Activated CD4-positive, CD25-positive, alpha-beta regulatory T cell treated with anti-CD3 and anti-CD28 coated beads, Interleukin-2, amount 50 U/mL, for 72 hours (primary cell): Measurements from ENCODE around the gene ING4.

Experiments used
- DNase-seq: peaks from one replicate; pipeline ENCODE4 v3.0.0; 2021

Gene ING4

GRCh38 chr12:6685814-6686213 is 22.9 kb upstream of the ING4 start:
- DNase-seq, result no peak

DNA sequence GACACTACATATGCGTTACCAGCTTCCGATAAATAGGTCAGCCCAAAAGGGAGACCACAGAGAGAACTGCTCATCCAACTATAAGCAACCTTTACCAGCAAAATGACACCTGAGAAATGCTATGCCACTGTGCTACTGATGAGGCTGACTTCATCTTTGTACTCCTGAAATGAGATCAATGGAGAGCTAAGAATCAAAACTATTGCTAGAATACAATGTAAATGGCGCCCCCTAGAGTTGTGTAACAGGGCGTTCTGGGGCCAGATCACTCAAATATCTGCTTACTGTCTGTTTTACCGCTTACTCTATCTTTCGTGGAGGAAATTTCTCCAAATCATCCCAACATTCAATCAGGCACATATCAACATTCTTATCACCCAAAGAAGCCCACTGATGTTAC is 21.7 kb upstream of the ING4 start:
- no peak for DNase-seq

DNA sequence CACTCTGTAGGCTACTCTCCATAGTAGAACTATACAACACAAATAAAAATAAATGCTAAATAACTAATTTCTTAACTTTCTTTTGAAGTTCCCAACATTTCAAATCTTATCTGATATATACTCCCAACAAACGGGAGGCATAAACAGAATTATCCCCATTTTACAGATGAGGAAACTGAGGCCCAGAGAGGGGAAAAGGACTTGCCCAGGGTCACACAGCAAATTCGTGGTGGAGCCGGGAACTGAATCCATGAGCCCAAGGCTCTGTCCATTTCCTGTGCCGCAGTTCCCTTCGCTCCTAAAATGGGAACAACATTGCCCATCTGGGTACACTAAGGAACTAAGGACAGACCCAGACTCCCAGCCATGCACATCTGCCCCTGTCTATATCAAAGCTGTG is 14.0 kb upstream of the ING4 start:
- DNase-seq, result no peak

DNA sequence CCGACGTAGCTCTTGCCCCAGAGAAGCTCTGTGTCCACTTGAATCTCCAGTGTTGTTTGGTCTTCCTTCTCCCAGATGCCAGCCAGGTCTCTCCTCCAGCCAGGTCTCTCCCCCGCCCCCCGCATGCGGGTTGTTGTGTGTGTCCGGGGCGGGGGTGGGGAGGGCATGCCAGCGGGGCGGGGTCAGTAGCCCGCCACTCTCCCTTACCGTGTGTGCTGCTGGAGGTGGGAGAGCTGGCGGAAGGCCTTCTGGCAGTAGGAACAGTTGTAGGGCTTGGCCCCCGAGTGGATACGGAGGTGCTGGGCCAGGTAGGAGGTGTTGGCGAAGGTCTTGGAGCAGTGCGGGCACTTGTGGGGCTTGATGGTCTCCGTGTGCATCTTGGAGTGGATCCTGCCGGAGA is 9.2 kb upstream of the ING4 start:
- no peak for DNase-seq

DNA sequence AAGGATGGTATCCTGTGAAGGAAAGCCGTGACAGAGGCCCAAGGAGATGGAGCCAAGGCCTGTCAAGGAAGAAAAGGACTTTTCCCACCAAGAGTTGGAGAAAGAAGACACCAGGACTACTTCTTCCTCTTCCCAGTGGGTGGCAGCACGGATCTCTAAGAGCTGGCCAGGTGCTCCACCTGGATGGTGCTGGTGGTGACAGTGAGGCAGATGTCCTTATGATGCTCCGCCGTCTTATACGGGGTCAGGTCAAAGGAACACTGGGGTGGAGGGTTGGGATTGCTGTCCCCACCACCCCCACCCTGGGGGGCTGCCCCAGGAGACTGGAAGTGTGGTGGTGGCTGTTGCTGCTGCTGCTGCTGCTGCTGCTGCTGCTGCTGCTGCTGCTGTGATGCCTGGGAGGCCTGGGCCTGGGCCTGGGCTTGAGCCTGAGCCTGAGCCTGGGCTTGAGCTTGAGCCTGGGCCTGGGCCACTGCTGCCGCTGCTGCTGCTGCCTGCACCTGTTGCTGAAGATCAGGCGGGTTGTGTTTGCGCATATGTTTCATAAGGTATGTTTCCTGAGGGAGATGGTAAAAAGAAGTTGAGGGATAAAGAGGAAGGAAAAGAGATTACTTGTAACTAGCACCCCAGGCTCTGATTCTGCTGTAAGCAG is 4.8 kb upstream of the ING4 start:
- no peak for DNase-seq

DNA sequence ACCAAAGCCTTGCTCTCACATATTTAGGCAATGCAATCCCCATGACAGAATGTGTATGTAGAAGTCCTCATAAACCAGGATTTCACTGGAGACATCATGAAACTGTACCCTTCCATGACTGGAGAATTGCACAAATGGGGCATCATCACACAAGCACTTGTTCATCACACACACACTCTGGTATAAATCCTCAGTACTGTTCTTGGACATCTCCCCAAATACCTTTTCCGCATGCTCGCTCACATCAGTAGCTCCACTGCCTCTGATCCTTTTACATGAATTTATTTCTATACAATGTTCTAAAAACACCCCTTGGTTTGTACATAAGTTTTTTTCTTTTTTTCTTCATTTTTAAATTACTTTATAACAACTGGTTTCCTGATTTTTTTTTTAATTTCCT is 3.3 kb upstream of the ING4 start:
- DNase-seq, result no peak

GRCh38 chr12:6664902-6665301 is 2.0 kb upstream of the ING4 start:
- DNase-seq, result no peak

DNA sequence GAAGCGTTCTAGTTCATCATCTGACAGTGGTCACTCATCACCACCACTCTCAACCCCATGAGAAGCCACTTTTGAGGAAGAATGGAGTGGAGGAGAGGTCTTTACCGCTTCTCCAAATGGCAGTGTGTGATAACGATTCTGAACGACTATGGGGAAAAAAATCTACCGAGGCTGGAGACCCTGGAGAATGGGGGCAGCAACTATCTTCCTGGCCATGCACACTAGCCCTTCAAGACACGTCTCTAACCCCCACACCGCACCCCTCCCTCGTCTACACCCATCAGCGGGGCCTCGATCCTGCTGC is 365 bp downstream of the ING4 start:
- no peak for DNase-seq

GRCh38 chr12:6653987-6654386 is 8.9 kb downstream of the ING4 start:
- no peak for DNase-seq

DNA sequence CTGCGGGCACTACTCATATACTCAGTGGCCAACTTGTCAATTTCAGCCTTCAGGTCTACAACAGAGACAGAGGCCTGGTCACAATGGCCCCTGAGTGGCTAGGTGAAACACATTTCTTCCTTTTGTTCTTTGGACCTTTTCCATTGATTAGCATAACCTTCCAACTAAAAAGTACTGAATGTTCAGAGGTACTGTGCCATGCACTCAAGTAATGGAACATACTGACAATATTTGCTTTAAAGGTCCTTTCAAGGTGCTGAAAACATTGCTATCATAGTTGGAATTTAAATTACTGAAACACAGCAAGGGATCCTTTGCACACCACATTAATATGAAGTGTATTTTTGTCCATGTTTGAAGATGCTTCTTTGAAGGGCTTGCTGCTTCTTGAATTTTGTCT is 9.6 kb downstream of the ING4 start:
- DNase-seq, result no peak

- no peak for DNase-seq
Measured at GRCh38 chr12:6652391-6652790, 10.5 kb downstream of the ING4 start.

DNA sequence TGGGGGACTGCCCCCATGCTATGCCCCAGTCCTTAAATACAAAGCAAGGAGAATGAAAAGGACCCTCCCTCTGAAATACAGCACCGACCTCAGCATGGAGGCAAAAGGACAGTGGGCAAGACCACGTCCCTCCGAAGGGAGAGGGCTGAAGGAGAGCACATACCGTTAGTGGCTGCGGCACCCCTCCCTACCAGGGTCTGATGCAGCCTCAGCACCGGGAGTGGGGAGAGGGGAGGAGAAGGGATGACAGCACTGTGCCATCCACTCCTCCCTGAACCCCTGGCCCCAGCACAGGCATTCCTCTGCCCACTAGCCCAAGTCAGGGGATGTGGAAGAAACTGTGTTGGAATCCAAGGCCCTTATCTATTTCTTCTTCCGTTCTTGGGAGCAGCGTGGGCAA is 12.1 kb downstream of the ING4 start:
- DNase-seq, result no peak

DNA sequence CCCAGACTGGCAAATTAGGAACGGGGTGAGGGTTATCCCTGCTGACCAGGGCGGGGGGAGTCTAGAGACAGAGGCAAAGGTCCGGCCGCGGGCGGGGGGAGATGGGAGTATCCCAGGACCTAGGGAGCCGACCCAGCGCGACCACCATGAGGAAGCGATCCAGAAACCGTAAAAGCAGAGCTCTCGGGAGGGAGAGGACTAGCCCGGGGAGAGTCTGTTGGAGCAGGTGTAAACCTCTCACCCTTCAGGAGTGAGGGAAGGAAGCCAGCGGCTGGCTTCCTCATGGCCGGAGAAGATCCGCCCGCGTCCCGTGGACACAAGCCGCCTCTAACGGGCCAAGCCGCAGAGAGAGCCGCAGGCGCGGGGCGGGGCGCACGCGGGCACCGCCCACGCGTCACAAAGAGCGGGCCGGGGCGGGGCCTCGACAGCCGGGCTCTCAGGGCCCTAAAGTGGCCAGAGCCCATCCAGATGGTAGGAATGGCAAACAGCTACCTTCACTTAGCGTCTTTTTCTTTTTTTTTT is 15.8 kb downstream of the ING4 start, which contains the start of gene ACRBP:
TSS of gene ACRBP (minus strand) at position 350 of the 522 bp plus-strand sequence. CDS start at position 284, 66 bp downstream.
- peak; percentile 54 for DNase-seq

DNA sequence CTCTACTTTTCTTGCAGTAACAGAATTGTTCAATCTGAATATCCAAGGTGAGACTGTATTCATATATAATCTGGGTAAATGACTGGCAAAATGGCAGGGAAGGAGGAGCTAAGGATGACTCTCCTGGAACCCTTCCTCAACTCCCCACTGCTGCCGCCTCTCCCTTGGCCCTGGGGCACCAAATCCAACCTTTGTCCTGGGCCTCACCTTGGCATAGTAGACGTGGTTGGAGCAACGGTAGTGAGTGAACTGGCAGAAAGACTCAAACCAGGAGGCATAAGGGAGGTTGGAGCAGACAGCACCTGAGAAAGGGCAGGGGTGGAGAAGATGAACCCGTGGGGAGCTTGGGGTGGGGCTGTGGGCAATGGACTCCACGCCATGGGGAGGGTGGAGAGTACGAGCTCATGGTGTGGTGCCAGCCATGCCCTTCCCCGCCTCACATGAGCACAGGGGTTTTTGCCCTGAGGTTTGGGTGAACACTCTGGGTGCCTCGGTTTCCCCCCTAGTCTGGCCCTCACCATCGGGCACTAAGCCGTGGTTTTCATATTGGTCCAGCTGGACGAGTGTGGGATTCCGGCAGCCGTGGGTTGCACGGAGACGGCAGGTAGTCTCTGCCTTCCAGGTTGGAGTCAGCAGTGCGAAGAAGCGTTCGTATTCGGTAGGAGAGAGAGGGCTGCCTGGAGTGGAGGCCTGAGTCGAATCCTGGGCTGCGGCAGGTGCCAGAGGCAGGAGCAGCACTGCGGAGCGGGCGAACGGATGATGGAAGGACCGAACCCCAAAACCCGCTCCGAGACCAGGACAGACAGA is 16.4 kb downstream of the ING4 start:
- DNase-seq, result no peak

- no peak for DNase-seq
Measured at GRCh38 chr12:6644903-6645302, 18.0 kb downstream of the ING4 start.

DNA sequence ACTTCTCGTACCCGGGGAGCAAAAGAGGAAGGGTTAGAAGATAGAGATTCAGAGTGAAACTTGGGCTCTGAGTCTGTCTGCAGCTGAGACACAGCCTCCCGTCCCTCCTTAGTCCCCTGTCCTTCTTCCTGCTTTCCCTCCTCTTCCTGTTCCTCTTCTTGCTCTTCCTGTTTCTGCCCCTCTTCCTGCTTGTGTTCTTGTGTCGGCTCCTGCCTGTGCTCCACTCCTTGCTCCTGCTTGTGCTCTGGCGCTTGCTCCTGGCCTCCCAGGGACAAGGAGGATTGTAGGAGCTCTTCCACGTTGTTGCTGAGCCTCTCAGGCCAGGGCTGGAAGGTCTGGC is 18.7 kb downstream of the ING4 start:
- no peak for DNase-seq

DNA sequence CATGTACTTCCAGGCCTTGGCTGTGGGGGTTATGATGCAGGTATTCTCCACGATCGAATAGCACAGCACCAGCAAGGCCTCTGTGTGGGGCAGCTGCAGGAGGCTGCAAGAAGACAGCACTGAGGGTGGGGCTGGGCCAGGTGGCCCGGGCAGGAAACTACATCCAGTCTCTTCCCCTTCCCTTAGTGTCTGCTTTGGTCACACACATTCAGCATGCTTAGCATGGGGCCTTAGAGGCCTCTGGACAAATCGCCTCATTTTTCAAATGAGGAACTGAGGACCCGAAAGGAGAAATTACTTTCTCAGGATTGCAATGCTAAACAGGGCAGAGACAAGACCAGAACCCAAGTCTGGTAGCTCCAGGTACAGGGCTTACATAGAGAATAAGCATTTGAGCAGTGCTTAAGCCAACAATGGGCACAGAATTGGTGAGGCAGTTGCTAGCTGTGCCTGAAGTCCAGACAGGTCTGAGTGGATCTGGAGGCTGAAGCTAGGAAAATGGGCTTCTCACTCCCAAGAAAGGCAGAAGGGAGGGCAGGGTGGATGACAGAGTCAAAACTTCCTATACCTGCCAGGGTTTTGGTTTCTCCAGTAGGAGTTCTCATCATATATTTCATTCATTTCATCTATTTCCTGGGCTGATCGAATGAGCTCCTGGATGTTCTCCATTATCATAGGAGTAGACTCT is 19.2 kb downstream of the ING4 start:
- no peak for DNase-seq

- no peak for DNase-seq
Measured at GRCh38 chr12:6641131-6641530, 21.8 kb downstream of the ING4 start.

DNA sequence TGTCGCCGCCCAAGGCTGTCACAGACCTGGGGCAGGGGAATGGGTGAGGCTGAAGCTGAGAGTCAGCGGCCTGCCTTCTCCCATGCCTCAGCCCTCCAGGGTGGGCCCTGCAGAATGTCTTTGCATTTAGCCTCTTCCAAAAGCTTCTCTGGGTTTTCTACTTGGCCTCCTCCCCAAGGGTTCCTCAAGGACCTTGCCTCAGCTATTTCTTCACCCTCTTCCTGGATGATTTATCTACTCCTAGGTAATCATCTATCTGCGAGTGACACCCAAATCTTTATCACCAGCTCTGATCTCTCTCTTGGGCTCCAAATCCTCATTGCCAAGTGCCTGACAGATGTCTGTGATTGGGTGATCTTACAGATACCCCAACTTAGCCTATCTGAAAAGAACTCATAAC is 22.4 kb downstream of the ING4 start:
- DNase-seq, result no peak

DNA sequence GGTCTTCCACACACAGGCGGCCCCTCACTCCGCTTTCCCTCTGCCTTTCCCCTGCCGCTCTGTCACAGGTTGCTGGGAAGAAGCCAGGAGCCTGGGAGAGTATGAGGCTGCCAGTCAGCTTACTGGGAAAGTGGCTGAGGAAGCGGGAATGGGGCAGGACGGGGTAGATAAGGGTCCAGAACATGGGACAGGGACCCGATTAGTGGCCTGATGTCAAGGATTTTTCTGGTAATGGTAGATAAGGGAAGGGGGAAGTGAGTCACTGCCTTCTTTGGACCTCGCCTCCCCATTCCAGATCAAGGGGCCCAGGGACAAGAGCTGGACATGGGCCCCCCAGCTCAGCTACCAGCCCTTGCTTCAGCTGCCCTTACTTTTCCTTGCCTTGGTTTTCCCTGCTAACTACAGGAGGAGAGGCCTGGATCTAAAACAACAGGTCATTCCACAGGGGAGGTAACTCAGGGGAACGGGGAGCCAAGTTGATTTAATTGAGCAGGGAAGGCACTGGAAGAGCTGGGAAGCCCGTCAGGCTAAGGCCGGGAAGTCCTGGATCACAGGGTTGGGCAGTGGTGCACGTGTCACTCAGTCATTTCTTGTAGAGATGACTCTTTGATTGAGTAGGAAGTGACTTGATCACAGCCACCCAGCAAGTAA is 23.6 kb downstream of the ING4 start:
- DNase-seq, result no peak

GRCh38 chr12:6638305-6638704 is 24.6 kb downstream of the ING4 start:
- no peak for DNase-seq

DNA sequence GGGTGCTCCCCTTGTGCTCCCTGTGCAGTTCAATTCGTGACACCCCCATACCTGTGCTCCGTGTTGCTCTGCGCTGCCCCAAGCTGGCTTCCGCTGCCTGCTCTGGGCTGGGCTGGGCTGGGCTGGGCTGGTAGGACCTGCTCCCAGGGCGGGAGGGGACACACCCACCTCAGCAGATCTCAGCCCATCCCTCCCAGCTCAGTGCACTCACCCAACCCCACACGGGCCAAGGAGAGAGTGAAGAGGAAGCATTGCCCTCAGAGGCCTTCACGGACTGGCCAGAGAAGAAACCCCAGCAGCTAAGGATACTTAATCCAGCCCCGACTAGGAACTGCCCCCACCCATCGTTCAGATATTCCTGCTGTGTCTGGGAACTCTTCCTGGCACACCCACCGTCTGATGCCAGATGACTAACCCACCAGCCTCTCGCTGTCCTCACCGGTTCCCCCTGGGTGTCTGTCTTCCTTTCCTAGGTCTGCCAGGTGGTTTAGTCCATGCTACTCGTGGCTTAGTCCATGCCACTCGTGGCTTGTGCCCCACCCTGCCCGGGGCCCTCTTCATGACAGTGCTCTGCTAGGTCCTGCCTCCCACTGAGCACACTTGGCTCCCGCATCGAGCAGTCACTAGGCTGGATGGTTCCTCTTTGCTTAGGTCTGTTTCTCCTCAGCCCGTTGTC is 26.9 kb downstream of the ING4 start, which contains the start of gene LPAR5:
TSS of gene LPAR5 (minus strand) at position 104 of the 676 bp plus-strand sequence. CDS start 14,711 bp downstream, outside the sequence.
- DNase-seq, result no peak

DNA sequence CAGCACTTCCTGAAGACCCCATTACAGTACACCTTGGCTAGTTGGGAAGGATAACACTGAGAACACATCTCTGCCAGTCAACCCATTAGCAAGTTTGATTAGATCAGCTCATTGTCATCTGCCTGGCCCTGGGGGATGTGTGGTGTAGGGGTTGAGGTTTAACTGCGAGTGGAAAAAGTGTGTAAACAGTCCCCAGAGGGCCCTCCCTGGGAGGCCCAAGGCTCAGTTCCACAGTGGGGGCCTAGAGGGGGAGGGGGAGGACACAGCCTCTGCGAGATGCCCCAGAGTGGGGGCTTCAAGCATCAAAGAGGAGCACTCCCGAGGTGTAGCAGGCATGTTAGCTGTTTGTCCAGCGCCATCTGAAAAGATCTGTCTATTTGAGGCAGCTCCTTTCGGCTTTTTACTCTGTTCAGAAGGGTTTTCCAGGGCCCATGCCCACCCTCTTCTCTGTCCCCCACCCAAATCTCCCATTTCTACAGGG is 27.5 kb downstream of the ING4 start:
- DNase-seq, result no peak
